Esophagus squamous epithelium (tissue), 5 donors: ENCODE data around the gene FLVCR2. TPM values are rescaled to one million over a fixed set of nuclear protein-coding genes. Genes with fewer than 3 reads are reported as not detected.

Source experiments
- DNase-seq: peaks from one replicate; lab custom pipeline; 2025; lab: John Stamatoyannopoulos, UW
- H3K27ac ChIP-seq, 4 donors: fragments of 200-600 bp; sonication (generic); one replicate each; pipeline ENCODE4 v1.5.1; 2016 to 2019; ENCODE audit warnings: mild to moderate bottlenecking in 1 of 4
- H3K27me3 ChIP-seq, 4 donors: fragments of 200-600 bp; sonication (generic); 1 replicate in 3 of 4; 2 replicates in 1 of 4; pipeline versions ENCODE4 v1.5.1 to v1.6.0; 2017 to 2021; ENCODE audit warnings: antibody characterized with exemption in 1 of 4
- H3K36me3 ChIP-seq, 3 donors: fragments of 200-600 bp; sonication (generic); one replicate each; pipeline ENCODE4 v1.5.1; 2016 to 2019
- H3K4me1 ChIP-seq, 3 donors: fragments of 200-600 bp; sonication (generic); one replicate each; pipeline ENCODE4 v1.5.1; 2017 to 2019
- H3K4me3 ChIP-seq, 4 donors: fragments of 200-600 bp; sonication (generic); 1 replicate in 3 of 4; 2 replicates in 1 of 4; pipeline ENCODE4 v1.5.1; 2016 to 2019; ENCODE audit warnings: mild to moderate bottlenecking in 2 of 4, moderate library complexity in 1 of 4
- H3K9me3 ChIP-seq, 3 donors: fragments of 200-600 bp; sonication (generic); one replicate each; pipeline ENCODE4 v1.5.1; 2016 to 2019
- POLR2A ChIP-seq, 4 donors: fragments of 450-650 bp; IDR thresholded peaks; one replicate each; pipeline ENCODE4 v1.6.1; 2017; ENCODE audit warnings: antibody characterized with exemption in 4 of 4, mild to moderate bottlenecking in 4 of 4, moderate library complexity in 3 of 4
- WGBS, 2 donors: methylation state at CpG; one replicate each; pipeline ENCODE4 v1.1.5; 2018; 5-methylcytosine and 5-hydroxymethylcytosine counted together
- intact Hi-C: fragments of 100-400 bp; cut with DNase I; formaldehyde crosslinking; loops from one replicate; pipeline ENCODE4 v1.15.0; 2022
- total RNA-seq, 4 donors: library from RNA; depleted of rRNA; stranded (reverse); fragments of >200 nt; gene quantifications; one replicate each; pipeline ENCODE4 v1.1.0, GENCODE V29; 2016
- TF ChIP-seq, protein P1 (sequence below), 6 experiments: fragments of 450-650 bp in 4 of 6; fragments of 200-600 bp in 2 of 6; sonication (generic) in 2 of 6; IDR thresholded peaks; one replicate each; pipeline ENCODE4 v1.5.1; 2016 to 2019; ENCODE audit warnings: antibody characterized with exemption in 6 of 6, mild to moderate bottlenecking in 4 of 6, moderate library complexity in 4 of 6
- donor health status: DM: yes; HTN: yes; CAD: no.

FLVCR2 gene
- total RNA-seq, 4 donors from 2014 or later = 1.1 to 7.6 (median 3.8) TPM

DNA sequence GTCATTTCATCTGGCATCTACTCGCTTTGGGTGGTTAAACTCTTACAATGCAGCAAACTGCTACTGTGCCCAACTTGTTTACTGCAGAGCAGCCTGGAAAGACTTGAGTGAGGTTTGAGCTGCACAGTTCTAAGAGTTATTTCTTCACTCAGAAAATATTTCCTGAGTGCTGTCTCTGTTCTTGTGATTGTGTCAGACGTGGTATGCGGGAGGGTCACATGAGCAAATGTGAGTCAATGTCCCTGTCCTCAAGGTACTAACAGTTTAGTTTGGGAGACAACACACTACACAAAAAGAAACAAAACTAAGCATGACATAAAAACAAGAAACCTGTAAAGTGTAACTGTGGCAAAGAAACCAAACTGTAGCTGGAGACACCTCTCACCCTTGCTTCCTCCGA is 32.4 kb downstream of the FLVCR2 start:
- WGBS, 2 donors = 66 to 78% methylated on average over 4 of the region's 4 CpGs
- Histone ChIP-seq H3K27ac (peak overlapping the region in 3 of 4 donors; percentile 8 to 65 (median 62)), H3K27me3 (no peaks in the 10 kb centered on the region), H3K4me1 (peaks cover 17 to 36% (median 24%) of the 10 kb centered on the region in 3 donors), H3K4me3 (no peak overlapping the region), H3K36me3 (no peaks in the 10 kb centered on the region), H3K9me3 (peaks cover 0 to 6% (median 3%) of the 10 kb centered on the region in 3 donors)
- DNase-seq = no peak
- intact Hi-C loops = no loop called here
- TF ChIP-seq POLR2A (IDR thresholded peaks at IDR 0.05) = no peak
- TF ChIP-seq, protein P1, sequence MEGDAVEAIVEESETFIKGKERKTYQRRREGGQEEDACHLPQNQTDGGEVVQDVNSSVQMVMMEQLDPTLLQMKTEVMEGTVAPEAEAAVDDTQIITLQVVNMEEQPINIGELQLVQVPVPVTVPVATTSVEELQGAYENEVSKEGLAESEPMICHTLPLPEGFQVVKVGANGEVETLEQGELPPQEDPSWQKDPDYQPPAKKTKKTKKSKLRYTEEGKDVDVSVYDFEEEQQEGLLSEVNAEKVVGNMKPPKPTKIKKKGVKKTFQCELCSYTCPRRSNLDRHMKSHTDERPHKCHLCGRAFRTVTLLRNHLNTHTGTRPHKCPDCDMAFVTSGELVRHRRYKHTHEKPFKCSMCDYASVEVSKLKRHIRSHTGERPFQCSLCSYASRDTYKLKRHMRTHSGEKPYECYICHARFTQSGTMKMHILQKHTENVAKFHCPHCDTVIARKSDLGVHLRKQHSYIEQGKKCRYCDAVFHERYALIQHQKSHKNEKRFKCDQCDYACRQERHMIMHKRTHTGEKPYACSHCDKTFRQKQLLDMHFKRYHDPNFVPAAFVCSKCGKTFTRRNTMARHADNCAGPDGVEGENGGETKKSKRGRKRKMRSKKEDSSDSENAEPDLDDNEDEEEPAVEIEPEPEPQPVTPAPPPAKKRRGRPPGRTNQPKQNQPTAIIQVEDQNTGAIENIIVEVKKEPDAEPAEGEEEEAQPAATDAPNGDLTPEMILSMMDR (IDR thresholded peaks at IDR 0.05) = no peak

DNA sequence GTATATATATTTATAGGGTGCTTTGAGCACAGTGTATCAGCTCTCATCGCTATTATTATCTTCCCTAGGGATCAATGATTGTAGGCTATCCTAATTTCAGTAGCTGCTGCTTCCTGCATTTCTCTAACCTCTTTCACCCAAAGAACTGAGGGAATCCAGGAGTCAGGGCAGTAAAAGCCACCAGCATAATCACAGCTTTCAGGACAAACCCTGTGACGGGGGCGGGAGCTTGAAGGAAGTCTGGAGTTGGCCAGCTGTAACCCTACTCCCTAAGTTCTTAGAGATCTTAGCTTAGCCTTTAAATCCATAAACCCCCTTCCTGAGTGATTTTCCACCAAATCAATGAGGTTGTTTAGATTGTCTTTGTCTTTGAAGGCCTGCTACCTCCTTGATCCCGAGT is 33.7 kb downstream of the FLVCR2 start:
- Histone ChIP-seq H3K36me3 (no peaks in the 10 kb centered on the region), H3K4me1 (peaks cover 14 to 28% (median 15%) of the 10 kb centered on the region in 3 donors), H3K27ac (no peak overlapping the region), H3K27me3 (no peaks in the 10 kb centered on the region), H3K9me3 (peaks cover 0 to 6% (median 3%) of the 10 kb centered on the region in 3 donors), H3K4me3 (no peak overlapping the region)
- DNase-seq = no peak
- intact Hi-C loops = no loop called here
- WGBS, 2 donors = 81 to 88% methylated on average over 4 of the region's 4 CpGs
- TF ChIP-seq, protein P1 (IDR thresholded peaks at IDR 0.05) = no peak
- no peak for TF ChIP-seq POLR2A (IDR thresholded peaks at IDR 0.05)

DNA sequence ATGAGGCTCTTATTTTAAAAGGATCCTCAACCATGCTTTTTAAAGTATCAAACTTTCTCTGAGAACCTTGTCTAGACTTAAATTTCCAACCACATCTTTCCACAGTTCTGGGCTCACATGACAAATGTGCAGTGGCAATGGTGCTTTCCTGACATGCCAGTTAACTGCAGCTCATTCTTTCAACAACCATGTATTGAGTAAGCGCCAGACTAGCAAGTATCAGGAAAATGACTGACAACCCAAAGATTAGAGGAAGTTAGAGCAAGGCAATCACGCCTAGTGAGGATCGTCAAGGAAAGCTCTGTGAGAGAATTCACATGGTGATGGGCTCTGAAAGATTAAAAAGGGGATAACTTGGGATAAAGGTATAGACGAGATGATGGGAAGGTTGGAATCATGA is 35.8 kb downstream of the FLVCR2 start:
- 63% methylated on average over 4 of the region's 4 CpGs for WGBS, 2 donors
- Histone ChIP-seq H3K4me1 (peaks cover 14 to 22% (median 15%) of the 10 kb centered on the region in 3 donors), H3K4me3 (no peak overlapping the region), H3K27me3 (no peaks in the 10 kb centered on the region), H3K9me3 (no peaks in the 10 kb centered on the region), H3K36me3 (no peaks in the 10 kb centered on the region), H3K27ac (peak overlapping the region in 2 of 4 donors; percentile 18 to 50)
- TF ChIP-seq, protein P1 (IDR thresholded peaks at IDR 0.05) = no peak
- TF ChIP-seq POLR2A (IDR thresholded peaks at IDR 0.05) = no peak
- no peak for DNase-seq
- intact Hi-C loops = no loop called here

DNA sequence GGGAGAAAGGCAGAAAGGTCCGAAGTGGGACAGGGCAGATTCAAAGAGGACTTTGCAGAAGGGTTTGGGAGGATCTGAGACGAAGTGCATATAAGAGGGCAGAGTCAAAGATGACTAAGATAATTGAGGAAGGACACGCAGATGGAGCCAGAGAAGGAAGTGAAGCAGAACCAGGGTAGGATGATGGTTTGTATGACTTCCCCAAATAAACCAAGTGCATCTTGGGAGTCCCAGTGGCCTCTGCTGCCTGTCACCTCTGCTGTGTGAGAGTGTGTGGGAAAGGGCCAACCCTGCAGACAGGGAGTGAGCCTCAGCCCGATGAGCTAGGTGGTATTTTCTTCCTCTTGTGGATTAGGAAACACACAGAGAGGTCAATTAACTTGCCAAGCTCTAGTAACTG is 36.8 kb downstream of the FLVCR2 start:
- 50 to 75% methylated on average over 4 of the region's 4 CpGs for WGBS, 2 donors
- TF ChIP-seq POLR2A (IDR thresholded peaks at IDR 0.05) = no peak
- TF ChIP-seq, protein P1 (IDR thresholded peaks at IDR 0.05) = no peak
- H3K27me3 ChIP-seq = no peaks in the 10 kb centered on the region
- no peaks in the 10 kb centered on the region for H3K36me3 ChIP-seq
- no peak for DNase-seq
- peaks cover 7 to 21% (median 7%) of the 10 kb centered on the region in 3 donors for H3K4me1 ChIP-seq
- peak overlapping the region in 2 of 4 donors; percentile 18 to 50 for H3K27ac ChIP-seq
- no peak overlapping the region for H3K4me3 ChIP-seq
- intact Hi-C loops = no loop called here
- H3K9me3 ChIP-seq = no peaks in the 10 kb centered on the region

DNA sequence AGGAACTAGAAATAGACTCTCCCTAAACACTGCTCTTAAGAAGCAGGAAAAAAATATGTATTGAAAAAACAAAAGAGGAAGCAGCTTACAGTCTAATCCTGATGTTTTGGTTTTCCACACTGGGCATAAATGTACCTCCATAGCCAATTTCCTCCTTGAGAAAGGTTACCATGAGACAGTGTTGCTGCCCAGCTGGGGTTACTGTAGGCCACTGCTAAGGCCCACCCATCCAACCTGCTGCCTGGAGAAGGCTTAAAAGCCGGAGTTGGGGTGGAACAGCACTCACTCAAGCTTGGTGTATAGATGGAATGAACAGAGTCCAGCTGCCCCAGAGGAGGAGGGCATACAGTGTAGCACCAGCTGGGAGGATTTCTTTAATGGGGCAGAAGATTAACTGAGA is 41.1 kb downstream of the FLVCR2 start:
- intact Hi-C loops = no loop called here
- 80 to 100% methylated on average over 1 of the region's 1 CpG for WGBS, 2 donors

More for the DNA sequence above, 41.1 kb downstream of the FLVCR2 start:
- Histone ChIP-seq H3K4me3 (no peak overlapping the region), H3K9me3 (no peaks in the 10 kb centered on the region), H3K36me3 (no peaks in the 10 kb centered on the region), H3K27ac (no peak overlapping the region), H3K27me3 (no peaks in the 10 kb centered on the region), H3K4me1 (peaks cover 0 to 13% (median 0%) of the 10 kb centered on the region in 3 donors)
- TF ChIP-seq, protein P1 (IDR thresholded peaks at IDR 0.05) = no peak
- TF ChIP-seq POLR2A (IDR thresholded peaks at IDR 0.05) = no peak
- no peak for DNase-seq
